ENCODE results near the gene CASR.

Gene CASR

GRCh38 chr3:122305818-122306621, 122.6 kb downstream of the CASR start:
- peak; percentile 59 for TF ChIP-seq CTCF (conservative IDR thresholded peaks at IDR 0.05; ENCODE audit: low read depth)
- ChIA-PET CTCF (interaction anchor here (0.6 to 1.6 kb wide), 18 partner anchors 14 to 759 kb away, joined by 3 to 12 read pairs (median 4); partner anchors contain the start of genes CSTA, FAM162A and MIX23), POLR2A (ENCODE audit: low non-redundant PET) (no interaction called here)
- peak; percentile 48 for DNase-seq (ENCODE audit: low spot score)
- H3K27ac ChIP-seq: no peak overlapping the region

- no peak overlapping the region for H3K27ac ChIP-seq
- DNase-seq (ENCODE audit: low spot score): no peak
- TF ChIP-seq CTCF (conservative IDR thresholded peaks at IDR 0.05; ENCODE audit: low read depth): no peak
- POLR2A ChIA-PET (ENCODE audit: low non-redundant PET): no interaction called here
- CTCF ChIA-PET: interaction anchor here (0.6 to 1.6 kb wide), 13 partner anchors 13 to 131 kb away, joined by 3 to 12 read pairs (median 5); partner anchors contain the start of genes CSTA and FAM162A
These were observed 123.1 kb downstream of the CASR start for GRCh38 chr3:122306622-122306953.

- ChIA-PET CTCF (interaction anchor here (0.5 to 1.6 kb wide), 6 partner anchors 15 to 77 kb away, joined by 3 to 12 read pairs (median 6); partner anchors contain the start of genes CSTA and FAM162A), POLR2A (ENCODE audit: low non-redundant PET) (interaction anchor here (0.9 kb wide), 1 partner anchor 18 kb away, joined by 5 read pairs; the partner anchor contains the start of gene CSTA)
- no peak overlapping the region for H3K27ac ChIP-seq
- no peak for TF ChIP-seq CTCF (conservative IDR thresholded peaks at IDR 0.05; ENCODE audit: low read depth)
- no peak for DNase-seq (ENCODE audit: low spot score)
These were observed 123.7 kb downstream of the CASR start for GRCh38 chr3:122307094-122307687.

- ChIA-PET POLR2A (ENCODE audit: low non-redundant PET) (interaction anchor here (0.9 kb wide), 1 partner anchor 17 kb away, joined by 5 read pairs; the partner anchor contains the start of gene CSTA), CTCF (no interaction called here)
- TF ChIP-seq CTCF (conservative IDR thresholded peaks at IDR 0.05; ENCODE audit: low read depth): no peak
- DNase-seq (ENCODE audit: low spot score): no peak
- no peak overlapping the region for H3K27ac ChIP-seq
These were observed 124.5 kb downstream of the CASR start for GRCh38 chr3:122307976-122308375.

GRCh38 chr3:122310361-122310760, 126.9 kb downstream of the CASR start:
- TF ChIP-seq CTCF (conservative IDR thresholded peaks at IDR 0.05; ENCODE audit: low read depth): no peak
- peak; percentile 43 for DNase-seq (ENCODE audit: low spot score)
- ChIA-PET POLR2A (ENCODE audit: low non-redundant PET) (no interaction called here), CTCF (interaction anchor here (0.8 kb wide), 1 partner anchor 83 kb away, joined by 3 read pairs; no protein-coding TSS in a partner anchor)
- no peak overlapping the region for H3K27ac ChIP-seq

GRCh38 chr3:122312826-122313225, 129.4 kb downstream of the CASR start:
- CTCF ChIA-PET: interaction anchor here (1.0 kb wide), 1 partner anchor 43 kb away, joined by 3 read pairs; no protein-coding TSS in a partner anchor
- H3K27ac ChIP-seq: no peak overlapping the region
- no peak for DNase-seq (ENCODE audit: low spot score)
- POLR2A ChIA-PET (ENCODE audit: low non-redundant PET): no interaction called here
- no peak for TF ChIP-seq CTCF (conservative IDR thresholded peaks at IDR 0.05; ENCODE audit: low read depth)
